Measurements from ENCODE around the gene SLC16A10.

DNA sequence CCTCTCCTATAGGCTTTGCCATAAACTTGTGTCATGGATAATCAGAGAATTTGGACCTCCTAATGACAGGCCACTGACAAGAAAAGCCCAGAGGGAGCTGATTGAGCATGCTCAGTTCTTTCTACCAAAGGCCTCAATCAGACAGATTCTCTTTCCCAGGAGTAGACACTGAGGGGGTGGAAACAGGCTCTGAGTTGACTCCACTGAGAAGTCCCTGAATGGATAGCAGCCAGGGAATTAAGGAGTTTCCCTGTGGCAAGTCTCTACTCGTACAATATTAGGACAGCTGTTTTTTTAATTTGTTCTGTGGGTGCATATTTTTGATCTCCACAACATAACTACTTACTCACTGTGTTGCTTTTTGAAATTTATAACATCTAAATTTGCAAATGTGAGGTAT is 63.3 kb downstream of the SLC16A10 start:
- TF ChIP-seq PAX5 (IDR thresholded peaks at IDR 0.05; ENCODE audit: insufficient read depth, low read length, severe bottlenecking) (no peak), POLR2A (IDR thresholded peaks at IDR 0.05; ENCODE audit: low read depth, low read length) (no peak), TAF1 (IDR thresholded peaks at IDR 0.05; ENCODE audit: low read depth, low read length) (no peak), SPI1 (IDR thresholded peaks at IDR 0.05; ENCODE audit: low read depth, low read length) (no peak), POLR2AphosphoS5 (IDR thresholded peaks at IDR 0.05; ENCODE audit: low read depth, low read length) (no peak)
